GM19025 (cell line): ENCODE data around the gene NDST4.
A peak's percentile ranks its signal among the peaks of the same experiment; 100 is the strongest.
"Not testable (repeated sequence)": the region's sequence is repeated elsewhere in the genome, so short reads cannot be mapped to it uniquely, and the experiment has no call there.

Experiments used
- ATAC-seq: cut with Tn5 transposase; IDR thresholded peaks from one replicate; pipeline ENCODE4 v1.9.1; 2021; ENCODE audit warnings: mild to moderate bottlenecking, low read depth, moderate library complexity; ENCODE audit not compliant: unreplicated experiment

Gene NDST4

DNA sequence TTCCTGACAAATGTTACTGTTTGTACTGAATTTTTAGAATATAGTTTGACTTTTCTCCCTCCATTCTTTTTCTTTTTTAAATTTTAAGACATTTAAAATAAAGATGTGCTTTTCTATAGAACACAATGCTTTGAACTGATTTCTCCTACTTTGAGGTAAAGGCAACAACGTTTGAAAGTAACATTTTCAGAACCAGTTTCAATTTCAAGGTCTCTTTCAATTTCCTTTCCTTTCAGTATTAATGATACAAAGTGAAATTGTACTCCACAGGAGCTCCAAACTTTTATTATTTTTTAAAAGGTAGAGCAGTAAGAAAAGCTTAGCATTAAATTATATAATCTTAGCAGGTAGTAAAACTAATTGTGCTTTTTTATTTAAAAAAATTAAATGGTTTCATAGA, 54.9 kb downstream of the NDST4 start:
- ATAC-seq: no peak

DNA sequence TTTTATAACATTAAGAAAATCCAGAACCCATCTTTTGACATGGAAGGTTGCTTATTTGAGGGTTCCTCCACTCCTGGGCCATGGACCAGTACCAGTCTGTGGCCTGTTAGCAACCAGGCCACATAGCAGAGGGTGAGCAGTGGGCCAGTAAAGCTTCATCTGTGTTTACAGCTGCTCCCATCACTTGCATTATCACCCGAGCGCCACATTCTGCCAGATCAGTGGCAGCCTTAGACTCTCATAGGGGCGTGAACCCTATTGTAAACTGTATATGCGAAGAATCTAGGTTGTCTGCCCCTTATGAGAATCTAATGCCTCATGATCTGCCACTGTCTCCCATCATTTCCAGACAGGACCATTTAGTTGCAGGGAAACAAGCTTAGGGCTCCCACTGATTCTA, 58.6 kb downstream of the NDST4 start:
- peak; percentile 54 for ATAC-seq

DNA sequence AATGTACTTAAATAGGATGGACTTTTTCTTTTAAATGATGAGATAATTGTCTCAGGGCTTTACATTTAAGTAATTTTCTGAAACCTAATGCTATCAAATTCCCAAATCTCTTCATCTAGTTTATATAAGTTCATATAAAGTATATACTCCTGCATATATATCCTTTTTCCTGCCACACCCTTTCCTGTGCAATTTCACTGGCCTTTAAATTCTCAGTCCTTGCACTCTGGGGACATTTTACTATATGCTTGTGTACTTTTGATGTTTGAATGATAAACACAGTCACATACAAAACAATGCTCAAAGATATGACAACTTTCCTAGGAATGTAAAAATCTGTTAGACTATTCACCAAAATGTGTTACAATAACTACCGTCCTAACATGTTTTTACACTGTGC, 60.1 kb downstream of the NDST4 start:
- ATAC-seq: no peak

DNA sequence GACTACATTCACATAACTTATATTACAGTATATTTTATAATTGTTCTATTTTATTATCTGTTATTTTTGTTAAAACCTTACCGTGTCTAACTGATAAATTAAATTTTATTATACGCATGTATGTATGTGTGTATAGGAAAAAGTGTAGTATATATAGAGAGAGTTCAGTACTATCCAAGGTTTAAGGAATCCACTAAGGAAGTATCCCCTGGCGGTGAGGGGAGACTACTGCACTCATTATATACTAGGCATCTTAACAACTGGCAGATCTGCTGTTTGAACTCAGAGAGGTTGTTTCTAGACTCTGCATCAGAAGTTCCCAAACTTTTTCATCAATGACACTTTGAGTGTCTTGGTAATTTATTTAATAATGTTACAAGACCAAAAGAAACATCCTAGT, 70.9 kb downstream of the NDST4 start:
- no peak for ATAC-seq

DNA sequence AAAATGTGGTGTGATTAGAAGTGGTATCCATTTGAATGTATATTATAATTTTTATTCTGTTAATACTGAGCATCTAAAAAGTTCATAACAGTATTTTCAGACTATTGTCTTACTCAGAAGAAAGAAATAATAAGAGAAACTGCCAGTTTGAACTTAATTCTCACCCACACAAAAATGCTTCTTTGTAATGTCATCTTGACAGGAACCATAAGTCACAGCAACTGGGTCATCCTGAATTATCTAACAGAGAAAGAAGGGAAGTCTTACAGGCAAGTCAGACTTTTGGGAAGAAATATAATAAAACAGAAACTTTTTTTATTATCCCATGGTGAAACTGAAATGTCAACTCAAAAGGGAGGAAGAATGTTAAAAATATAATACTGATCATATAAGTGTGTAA, 83.1 kb downstream of the NDST4 start:
- ATAC-seq: no peak

DNA sequence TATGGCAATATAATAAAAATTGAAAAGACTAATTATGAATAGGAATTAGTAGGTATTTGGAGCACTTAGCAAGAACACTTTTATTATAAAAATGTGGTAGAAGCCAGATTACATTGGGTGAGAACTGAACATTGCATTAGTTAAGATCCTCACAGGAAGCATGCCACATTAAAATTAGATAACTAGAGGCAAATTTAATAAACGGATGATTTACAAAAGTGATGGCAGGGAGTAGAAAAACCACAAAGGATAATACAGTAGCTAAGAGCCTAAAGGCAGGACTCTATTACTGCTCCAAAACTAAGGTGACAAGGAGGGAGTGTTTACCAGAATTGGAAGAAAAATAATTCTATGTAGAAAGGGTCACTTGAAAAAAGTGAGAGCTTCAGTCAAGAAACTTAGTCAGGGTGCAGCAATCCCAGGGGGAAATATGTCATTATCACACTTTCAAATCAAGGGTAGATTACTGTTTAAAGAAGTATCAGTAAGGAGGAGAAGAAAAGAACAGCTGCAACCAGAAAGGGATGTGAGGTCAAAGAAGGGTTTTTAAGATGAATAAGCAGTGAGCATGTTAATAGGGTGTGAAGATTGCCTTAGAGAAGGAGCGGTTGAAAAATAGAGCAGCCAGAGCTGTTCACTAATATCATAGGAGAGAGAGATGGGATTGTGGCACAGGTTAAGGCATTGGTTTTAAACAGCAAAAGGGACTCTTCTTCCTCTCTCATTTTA, 84.6 kb downstream of the NDST4 start:
- no peak for ATAC-seq

DNA sequence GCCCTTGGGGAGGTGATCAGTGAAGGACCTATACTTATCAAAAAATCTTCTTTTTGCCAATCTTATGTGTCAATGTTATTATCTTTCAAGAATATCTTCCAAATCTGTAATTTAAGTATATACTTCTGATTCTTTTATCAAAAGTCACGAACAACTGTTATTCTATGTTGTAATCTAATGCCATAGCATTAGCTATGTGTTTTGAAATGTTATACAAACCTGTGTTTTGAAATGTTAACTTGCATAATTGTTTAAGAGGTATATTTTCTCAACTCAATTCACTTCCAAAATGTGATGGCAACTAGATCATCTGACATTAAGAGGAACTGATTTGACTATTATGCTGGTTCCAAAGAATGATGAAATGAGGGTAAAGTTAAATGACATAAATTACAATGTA, 113.5 kb downstream of the NDST4 start:
- no peak for ATAC-seq

DNA sequence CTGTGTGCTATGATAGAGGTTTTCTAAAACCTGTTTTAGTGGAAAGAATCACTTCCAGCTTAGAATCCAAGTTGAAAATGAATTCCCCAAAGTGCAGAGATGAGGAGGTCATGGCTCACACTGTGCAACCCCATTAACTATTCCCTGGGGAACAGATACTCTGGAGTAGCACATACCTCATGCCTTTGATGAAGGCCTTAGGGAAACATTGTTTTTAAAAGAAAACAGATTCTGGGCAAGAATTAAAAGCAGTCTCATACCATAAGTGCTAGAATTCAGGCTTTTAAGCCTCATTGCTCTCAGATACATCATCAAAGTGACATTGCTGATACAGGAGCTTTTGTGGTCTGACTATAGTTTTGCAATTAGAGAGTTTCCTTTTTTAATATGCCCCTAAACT, 115.1 kb downstream of the NDST4 start:
- no peak for ATAC-seq

DNA sequence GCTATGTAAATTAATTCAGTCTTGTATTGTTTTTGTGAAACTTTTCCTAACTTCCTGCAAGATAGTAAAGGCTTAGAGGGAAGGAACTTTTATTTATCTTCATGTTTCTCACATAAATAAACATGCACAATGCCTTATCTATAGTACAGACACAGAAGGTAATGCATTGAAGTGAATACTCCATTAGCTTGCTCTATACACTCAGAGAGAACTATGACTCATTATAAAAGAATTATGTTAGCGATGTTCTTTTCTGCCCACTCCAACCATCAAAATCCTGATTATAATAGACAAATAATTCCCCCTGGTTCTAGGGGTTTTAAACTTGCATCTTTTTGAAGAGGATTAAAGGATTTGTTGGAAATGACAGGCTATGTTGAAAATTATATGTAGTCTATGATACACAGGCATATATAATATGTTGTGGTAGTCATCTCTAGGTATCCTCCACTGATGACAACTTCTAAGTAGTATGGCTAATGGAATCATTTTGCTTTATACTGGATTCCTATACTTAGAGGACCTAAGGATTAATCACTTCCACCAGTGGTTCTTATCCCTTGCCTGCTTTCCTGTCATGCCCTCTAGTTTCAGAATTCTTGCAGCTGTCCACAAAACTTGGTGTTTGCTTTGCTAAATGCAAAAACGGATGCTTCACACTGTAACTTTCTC, 115.7 kb downstream of the NDST4 start:
- ATAC-seq: no peak

DNA sequence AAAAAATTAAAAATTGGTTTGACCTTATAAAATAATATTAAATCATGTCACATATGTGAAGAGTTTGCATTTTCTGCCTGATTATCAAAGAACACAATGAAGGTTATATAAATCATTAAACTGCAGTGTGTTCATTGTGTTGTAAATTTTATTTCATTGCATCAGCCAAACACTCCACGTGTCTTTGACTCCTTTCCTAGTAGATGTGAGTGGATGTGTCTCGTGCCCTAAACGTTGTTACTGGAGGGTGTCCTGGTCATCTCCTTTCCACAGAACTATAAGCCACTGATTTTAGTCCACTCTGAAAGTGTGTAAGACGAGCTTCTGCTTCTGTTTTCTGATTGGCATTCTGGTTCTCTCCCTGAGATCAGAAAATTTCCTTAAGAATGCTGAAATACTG, 127.3 kb downstream of the NDST4 start:
- no peak for ATAC-seq

DNA sequence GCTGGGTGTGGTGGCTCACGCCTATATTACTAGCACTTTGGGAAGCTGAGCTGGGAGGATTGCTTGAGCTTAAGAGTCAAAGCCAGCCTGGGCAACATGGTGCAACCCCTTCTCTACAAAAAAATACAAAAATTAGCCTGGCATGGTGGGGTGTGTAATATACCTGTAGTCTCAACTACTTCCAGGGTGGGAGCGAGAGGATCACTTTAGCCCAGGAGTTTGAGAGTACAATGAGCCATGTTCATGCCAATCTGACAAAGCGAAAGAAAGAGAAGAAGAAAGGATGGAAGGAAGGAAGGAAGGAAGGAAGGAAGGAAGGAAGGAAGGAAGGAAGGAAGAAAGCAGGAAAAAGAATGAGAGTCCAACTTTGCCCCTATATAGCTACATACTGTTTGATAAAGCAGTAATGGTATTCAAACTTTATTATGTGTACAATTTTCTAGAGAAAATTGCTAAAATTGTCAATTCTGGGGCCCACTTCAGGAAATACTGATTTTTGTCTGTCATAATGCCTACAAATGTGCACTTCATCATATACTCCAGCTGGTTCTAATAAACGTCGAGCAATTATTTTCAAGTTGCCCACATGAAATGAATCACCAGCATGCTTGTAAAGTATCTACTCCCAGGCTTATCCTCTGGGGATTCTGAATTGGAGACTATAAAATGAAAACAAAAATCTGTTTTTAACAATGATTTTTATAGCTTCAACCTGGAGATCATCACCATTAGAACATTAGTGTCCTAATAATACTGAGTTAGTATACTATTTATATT, 132.3 kb downstream of the NDST4 start:
- no peak for ATAC-seq

DNA sequence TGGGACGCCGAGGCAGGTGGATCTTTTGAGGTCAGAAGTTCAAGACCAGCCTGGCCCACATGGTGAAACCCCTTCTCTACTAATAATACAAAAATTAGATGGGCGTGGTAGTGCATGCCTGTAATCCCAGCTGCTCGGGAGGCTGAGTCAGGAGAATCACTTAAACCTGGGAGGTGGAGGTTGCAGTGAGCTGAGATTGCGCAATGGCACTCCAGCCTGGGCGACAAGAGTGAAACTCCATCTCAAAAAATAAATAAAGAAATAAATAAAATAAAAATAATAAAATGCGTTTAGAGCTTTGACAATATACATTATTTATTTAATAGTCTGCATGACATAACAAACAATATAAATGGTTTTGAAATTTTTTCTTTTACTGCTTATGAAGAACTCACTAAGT, 133.0 kb downstream of the NDST4 start:
- not testable (repeated sequence) for ATAC-seq

DNA sequence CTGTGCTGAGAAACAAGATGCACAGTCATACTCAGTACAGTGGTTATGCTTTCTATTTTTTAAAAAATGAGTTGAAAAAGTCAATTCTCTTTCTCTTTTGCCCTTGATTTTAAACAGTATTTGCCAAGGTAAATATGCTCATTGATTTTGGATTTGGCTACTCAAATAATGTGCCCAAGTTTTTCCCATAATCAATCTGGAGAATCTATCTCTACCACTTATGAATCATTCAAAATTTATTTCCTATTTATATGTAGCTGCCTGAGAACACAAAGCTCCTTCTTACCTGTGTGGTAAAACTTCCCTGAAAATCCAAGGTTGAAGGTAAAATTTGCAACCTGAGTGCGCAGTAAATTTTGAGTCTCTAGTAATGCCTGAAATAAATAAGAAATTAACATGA, 136.5 kb downstream of the NDST4 start:
- ATAC-seq: no peak

DNA sequence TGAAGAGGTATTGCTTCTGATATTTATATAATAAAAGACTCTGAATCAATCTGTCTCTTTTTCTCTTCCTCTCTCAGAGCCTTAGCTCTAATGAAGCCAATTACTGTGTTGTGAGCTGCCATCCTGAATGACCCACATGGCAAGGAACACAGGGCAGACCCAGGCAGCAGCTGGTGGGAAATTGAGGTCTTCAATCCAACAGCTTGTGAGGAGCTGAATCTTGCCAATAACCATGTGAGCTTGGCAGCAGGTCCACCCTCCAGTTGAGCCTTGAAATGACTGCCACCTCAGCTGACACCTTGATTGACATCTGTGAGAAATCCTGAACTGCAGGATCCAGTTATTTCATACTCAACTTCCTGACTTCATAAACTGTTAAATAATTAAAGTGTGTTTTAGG, 149.4 kb downstream of the NDST4 start:
- no peak for ATAC-seq

DNA sequence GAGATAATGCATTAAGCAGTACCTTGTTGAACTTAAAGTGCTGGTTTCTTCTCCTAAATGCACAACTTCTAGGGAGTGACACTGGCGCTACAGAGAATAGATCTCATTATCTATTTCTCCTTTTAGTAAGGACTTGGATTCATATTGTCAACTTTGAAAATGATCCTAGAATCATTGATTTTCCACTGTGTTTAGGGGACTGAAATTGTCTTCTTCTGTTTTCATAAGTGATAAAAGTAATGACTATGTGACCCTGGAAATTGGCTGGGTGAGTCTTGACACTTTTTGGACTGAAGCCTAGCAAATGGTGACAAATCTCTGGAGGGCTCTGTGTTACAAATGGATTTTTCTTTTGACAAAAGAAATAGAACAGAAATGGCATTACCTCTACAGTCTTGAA, 167.8 kb downstream of the NDST4 start:
- no peak for ATAC-seq

DNA sequence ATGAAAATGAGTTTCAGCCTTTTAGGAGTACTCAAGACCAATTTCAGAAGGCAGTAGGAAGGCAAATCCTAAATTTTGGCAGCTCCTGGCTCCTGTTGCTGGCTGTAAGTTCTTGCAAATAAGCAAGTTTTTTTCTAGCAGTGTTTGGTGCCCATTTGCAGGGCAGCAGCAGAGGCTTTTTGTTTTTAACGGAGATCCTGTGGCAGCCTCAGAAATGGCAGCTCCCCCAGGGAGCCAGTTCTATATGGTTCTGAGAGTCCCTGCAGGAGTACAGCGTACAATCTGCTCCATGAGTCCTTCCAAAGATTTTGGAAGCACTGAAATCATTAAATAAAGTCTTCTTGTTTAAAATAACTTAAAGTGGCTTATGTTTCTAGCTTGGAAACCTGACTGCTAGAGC, 171.9 kb downstream of the NDST4 start:
- ATAC-seq: no peak

DNA sequence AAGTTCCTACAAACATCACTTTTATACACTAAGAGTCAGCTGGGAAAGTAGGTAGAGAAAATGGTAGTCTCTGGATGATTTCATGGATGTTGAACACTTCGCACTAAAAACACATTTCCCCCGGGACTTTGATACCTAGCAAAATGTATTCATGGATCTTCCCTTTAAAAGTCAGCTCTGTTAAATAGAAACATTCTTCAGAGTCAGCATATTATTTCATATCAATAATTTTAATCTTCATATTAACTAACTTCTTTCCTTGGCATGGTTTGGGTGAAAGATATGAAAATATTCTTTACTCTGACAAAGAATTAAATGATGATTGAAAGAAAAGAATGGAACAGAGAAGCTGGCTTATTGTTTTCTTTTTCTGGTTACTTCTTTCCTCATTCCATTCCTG, 185.5 kb downstream of the NDST4 start:
- ATAC-seq: no peak

DNA sequence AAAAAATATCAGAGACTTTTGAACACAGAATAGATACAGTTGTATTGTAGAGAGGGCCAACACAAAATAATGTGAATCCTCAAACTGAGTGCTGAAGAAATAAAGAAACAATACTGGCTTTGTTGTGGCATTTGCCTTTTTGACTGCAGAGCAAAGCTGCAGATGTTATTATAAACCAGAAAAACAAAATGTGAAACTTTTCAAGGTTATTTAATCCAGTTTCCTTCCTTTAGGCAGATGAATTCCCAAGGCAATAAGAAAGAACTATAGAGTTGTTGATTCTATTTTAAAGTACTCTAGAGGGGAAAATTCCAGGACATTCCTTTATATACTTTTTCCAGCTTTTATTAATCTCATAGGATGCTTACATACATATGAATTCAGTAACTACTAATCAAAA, 186.8 kb downstream of the NDST4 start:
- no peak for ATAC-seq

DNA sequence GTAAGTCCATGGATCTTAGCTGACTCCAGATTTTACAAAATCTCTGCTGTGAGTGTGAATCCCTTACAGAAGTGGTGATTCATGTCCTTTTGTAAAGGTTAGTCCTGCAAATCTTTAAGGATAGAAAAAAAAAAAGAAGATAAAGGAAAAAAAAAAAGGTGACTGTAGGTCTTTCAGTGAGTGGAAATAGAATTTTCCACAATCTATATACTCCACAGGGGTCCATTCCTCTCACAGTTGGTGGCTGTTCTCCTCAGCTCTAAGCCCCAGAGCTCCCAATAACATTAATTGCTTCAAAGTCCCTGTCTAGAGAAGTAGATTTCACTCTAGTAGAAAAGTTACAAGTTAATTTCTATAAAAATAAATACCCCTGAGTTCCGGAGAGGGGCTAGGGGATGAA, 189.1 kb downstream of the NDST4 start:
- ATAC-seq: no peak

DNA sequence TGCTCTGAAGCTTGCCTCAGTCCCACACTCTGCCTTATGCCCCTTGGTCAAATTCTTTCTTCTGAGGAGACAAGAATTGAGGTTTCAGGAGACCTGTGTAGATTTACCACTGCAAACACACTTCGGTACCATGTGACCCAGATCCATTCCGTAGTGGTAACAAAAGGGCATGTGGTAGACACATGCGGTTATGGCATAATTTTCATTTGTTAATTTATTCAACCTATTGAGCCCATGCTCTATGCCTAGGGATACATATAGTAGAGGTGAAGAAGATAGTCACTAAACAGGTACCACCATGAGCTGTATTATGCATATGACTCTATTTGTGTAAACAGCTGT, 190.9 kb downstream of the NDST4 start:
- ATAC-seq: no peak

DNA sequence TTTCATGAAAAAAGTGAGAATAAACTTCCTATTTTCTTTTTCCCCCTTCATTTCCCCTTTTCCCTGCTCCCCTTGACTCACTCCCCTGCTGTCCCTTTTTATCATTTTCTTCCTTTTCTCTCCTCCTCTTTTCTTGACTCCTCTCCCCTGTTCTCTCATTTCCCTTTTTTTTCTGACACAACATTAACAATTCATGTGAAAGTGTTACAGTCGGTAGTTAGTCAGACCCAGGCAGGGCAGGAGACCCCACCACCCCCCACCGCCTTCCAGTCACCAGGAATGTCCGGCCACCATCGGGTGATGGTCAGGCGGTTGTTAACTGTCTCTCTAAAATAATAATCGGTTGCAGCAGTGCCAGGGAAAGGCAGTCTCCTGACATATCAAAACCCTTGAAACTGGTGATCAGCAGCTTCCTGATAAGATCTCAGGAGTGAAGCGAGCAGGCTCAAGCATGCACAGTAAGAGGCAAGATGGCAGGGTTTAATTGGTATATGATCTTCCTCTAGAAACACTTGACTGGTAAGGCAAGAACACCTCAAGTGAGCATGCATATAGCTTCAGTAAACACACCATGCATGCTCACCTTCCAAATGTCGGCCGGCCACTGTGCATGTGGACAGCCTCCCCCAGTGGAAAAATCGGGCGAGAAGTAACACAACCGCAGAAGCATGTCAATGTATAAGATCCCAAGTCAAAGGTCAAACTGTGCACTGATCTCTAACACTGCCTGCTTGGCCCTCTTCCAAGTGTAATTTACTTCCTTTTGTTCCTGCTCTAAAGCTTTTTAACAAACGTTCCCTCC, 191.4 kb downstream of the NDST4 start:
- no peak for ATAC-seq
